HG03039 (cell line): ENCODE data around the gene ACOT12.
"Not testable (repeated sequence)": the region's sequence is repeated elsewhere in the genome, so short reads cannot be mapped to it uniquely, and the experiment has no call there.

Experiments used
- ATAC-seq: cut with Tn5 transposase; IDR thresholded peaks from one replicate; pipeline ENCODE4 v1.9.1; 2021; ENCODE audit warnings: mild to moderate bottlenecking, moderate library complexity; ENCODE audit not compliant: unreplicated experiment

ACOT12 gene

GRCh38 chr5:81393783-81394718 is at the start of gene ACOT12:
TSS of gene ACOT12 (minus strand) at chr5:81394134. CDS start at chr5:81394114, 20 bp downstream.
- no peak for ATAC-seq

DNA sequence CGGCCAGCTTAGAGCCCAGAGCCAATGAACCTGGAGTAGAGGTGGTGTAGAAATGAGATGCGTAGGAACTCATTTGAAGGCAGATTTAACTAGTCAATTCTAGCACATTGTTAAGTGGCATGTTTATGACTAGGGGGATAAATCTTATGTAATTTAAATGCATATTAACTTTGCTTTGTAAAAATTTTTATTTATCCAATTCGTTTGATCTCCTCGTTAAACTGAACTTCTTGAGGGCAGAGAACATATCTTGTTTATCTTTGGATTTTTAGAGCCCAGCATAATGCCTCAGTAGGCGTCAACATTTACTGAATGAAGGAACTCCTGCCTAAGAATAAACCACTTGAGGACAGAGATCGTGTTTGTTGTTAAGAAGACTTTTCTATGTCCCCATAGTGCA is 41.1 kb upstream of the ACOT12 start:
- no peak for ATAC-seq

GRCh38 chr5:81429985-81430384 is 36.1 kb upstream of the ACOT12 start:
- no peak for ATAC-seq

GRCh38 chr5:81429363-81429762 is 35.4 kb upstream of the ACOT12 start:
- ATAC-seq: no peak

- no peak for ATAC-seq
Observed at GRCh38 chr5:81428861-81429260, 34.9 kb upstream of the ACOT12 start.

DNA sequence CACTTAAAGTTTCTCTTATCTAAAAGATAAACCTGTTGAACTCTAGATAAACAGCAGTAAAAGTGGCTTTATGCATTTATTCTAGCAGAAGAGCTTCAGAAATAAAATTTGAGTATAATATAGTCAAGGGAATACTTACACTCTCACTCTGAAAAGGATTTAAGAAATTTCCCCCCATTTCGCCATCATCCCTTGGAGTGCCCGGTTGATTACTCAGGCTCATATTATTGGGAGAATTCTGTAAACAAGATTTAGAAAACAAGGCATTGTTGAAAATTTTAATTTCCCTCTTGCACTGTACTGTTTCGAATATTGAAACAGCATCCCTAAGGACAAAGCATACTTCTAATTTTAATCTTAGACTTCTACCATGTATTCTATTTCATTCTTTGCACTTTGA is 34.5 kb upstream of the ACOT12 start:
- ATAC-seq: no peak

DNA sequence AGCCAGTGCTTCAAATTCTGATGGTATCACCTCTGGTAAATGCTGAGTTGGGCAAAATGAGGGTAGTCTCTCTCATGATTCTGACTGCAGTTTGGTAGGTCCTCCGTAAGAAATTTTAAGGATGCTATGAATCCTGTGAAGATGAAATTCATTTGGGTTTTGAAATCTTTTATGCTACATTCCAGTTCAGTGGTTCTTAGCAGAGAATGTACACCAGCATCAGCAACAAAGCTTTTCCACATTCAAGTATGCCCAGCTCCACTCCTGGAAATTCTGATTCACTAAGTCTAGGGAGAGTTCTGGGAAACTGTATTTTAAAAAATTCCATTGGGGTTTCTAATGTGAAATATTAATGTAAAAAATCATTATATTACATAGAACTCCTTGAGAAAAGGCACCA is 33.6 kb upstream of the ACOT12 start:
- no peak for ATAC-seq

DNA sequence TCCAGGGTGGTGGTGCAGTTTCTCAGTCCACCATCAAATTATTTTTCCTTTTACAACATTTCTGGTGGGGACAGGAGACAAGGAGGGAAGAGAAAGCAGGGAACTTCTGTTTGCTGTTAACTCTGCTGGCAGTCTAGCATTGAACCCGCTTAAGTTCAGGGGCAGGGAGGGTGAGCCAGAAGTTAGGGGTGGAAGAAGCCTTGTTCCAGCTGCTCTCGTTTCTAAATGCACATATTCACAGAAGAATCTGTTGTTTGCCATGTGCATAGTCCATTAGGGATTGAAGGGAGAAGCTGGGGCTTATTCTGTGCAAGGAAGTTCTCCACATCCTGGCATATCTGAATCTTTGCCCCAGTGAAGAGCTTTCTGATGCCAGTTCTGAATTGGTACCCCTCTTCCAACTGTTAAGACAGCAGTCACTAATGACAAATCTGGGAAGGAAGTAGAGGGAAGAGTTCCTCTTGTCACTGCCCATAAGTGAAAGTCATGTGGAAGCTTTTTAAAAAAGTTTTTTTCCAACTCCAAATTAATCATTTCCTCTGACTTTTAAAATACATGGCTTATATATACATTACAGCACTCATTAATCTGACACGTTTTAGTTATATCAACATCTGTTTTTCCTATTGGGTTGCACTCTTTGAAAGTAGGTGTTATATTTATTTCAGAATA is 32.6 kb upstream of the ACOT12 start:
- ATAC-seq: no peak

GRCh38 chr5:81425569-81425968 is 31.6 kb upstream of the ACOT12 start:
- ATAC-seq: no peak

- ATAC-seq: no peak
Observed at GRCh38 chr5:81424728-81425127, 30.8 kb upstream of the ACOT12 start.

DNA sequence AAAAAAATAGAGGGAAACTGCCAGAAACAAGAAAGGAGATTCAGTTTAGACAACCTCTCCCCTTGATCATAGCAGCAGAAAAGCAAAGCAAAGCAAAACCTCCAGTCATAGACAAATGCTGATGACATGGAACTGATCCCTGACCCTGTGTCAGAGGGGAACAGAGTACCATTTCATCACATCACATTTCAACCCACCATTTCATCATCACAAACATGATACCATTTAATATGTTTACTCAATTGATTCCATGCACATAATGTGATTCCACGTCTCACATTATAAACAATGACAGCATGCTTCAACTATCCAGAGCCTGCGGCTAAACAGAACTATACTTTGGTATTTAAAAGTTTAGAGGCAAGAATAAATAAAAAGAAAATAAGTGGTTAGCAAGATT is 28.7 kb upstream of the ACOT12 start:
- ATAC-seq: no peak

DNA sequence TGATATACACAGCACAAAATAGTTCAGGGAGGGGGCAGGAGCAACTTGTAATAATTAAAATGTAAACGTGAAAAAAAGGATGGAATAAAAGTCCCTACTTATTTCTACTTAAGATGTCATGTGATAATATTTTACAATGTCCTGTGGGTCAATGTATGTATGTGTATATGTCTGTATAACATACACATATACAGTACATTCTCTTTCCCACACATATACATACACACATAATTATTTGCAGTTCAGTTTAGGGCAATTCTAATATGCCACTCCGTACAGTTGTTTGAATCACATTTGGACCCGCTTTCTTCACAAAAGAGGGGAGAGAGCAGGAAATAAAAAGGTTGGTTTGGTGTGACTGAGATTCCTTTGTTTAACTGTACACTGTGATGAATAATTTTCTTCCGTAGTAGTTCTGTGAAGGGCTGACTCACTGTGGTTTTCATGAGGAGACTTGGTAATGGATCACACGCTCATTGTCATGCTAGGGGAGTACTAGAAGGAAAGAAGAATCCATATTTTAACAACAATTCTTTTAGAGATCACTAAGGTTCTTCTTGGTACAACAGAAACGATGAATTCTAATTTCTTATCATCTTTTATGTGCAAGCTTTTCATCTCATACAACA is 26.2 kb upstream of the ACOT12 start:
- no peak for ATAC-seq

DNA sequence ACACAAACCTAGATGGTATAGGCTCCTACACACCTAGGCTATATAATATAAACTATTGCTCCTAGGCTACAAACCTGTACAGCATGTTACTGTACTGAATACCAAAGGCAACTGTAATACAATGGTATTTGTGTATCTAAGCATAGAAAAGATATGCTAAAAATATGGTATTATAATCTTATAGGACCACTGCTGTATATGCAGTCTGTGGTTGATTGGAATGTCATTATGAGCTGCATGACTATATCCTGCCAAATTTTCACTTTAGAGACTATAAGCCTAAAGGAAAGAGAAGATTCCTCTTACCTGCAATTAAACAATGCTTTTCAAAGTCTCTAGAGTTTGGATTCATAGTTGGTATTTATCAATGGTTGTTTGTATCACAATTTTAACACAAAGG is 24.7 kb upstream of the ACOT12 start:
- ATAC-seq: no peak

DNA sequence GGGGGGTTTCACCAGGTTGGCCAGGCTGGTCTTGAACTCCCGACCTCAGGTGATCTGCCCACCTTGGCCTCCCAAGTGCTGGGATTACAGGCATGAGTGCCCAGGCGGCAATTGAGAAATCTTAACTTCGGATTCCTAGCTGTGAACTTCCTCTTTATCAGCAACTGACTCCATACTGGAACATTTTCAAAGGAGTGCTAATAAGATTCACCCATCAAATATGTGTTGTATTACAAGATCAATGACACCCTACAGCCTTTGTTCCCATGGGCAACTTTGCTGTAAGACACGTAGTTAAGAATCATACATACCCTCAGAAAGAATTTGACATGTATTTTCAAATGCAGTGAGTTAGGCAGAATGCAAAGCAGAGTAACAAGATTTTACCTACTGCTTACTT is 23.1 kb upstream of the ACOT12 start:
- ATAC-seq: no peak

GRCh38 chr5:81409896-81410295 is 16.0 kb upstream of the ACOT12 start:
- no peak for ATAC-seq

DNA sequence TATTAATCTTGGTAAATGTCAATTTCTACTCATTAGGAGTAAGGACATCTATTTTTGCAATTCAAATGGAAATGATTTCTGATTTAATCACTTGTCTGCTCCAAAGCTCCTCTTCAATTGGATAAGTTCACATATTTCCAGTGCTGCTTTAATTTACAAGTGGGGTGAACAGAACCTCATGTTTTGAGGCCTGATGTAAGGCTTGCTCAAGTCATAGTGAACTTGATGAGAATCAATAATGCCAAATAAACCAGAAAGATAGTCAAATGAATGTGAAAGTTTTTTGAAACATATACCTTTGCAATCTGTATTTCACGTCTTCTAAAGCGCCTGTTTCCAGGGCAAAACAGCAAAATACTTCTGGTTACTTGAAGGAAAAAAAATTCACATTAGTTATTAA is 15.4 kb upstream of the ACOT12 start:
- ATAC-seq: no peak

- no peak for ATAC-seq
Observed at GRCh38 chr5:81408496-81408895, 14.6 kb upstream of the ACOT12 start.

GRCh38 chr5:81407811-81408210 is 13.9 kb upstream of the ACOT12 start:
- ATAC-seq: not testable (repeated sequence)

GRCh38 chr5:81405126-81405891 is 11.4 kb upstream of the ACOT12 start:
- no peak for ATAC-seq

GRCh38 chr5:81402192-81402930 is 8.4 kb upstream of the ACOT12 start:
- ATAC-seq: no peak
